HT1080 (cell line): ENCODE measurements around the gene MLLT11. TPM values are rescaled to one million over a fixed set of nuclear protein-coding genes. Genes with fewer than 3 reads are reported as not detected.

Source experiments
- DNase-seq: peaks from one replicate; pipeline ENCODE4 v3.0.0-alpha.2; 2015; ENCODE audit warnings: low read depth
- polyA plus RNA-seq, 2 experiments: library from polyadenylated mRNA; depleted of rRNA; stranded (reverse); fragments of >200 nt; gene quantifications; 2 replicates each; pipeline ENCODE4 v1.2.3, GENCODE V29; 2015
- total RNA-seq: library from RNA; depleted of rRNA; stranded (reverse); fragments of >200 nt; shearing (Covaris generic); gene quantifications from 2 replicates; pipeline ENCODE4 v1.2.3, GENCODE V29; 2014; rRNA removed

The MLLT11 gene, protein sequence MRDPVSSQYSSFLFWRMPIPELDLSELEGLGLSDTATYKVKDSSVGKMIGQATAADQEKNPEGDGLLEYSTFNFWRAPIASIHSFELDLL
- 8.8 and 9.8 TPM in 2 replicates for total RNA-seq
- polyA plus RNA-seq (2015; cell fraction: cytosol; rRNA removed): 12.2 and 12.9 TPM in 2 replicates
- 7.6 and 8.0 TPM in 2 replicates for polyA plus RNA-seq (2015; cell fraction: nucleus; rRNA removed)

DNA sequence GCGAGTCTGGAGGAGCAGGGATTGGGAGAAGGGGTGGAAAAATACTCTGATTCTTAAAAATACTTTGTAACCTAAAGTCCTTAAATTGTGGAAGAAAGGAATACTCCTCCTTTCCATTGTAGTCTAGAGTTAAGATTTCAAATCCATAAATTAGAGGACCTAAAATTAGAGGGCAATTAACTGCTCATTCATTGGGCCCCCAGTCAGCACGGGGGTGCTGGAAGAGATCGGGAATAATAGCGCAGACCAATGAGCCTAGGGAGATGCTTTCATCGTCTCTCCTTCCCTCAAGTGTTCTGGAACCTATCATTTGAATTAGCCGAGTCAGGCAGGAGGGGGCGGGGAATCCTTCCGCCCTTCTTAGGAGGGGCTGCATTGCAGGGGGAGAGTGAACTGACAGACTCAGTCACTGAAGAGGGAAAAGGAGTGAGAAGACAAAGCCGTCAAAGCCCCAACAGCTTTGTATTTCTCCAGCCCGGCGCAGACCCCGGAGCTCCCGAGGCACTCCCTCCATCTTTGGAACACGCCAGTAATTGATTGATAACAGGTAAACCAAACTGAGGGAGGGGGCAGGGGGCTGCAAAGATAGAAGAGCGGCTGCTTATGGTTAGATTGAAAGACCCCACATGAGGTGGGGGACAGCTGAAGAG is at the start of gene MLLT11:
Gene MLLT11 (plus strand): TSS at position 391 of the 650 bp plus-strand sequence. CDS start 6,828 bp downstream, outside the sequence.
- peak; percentile 74 for DNase-seq

DNA sequence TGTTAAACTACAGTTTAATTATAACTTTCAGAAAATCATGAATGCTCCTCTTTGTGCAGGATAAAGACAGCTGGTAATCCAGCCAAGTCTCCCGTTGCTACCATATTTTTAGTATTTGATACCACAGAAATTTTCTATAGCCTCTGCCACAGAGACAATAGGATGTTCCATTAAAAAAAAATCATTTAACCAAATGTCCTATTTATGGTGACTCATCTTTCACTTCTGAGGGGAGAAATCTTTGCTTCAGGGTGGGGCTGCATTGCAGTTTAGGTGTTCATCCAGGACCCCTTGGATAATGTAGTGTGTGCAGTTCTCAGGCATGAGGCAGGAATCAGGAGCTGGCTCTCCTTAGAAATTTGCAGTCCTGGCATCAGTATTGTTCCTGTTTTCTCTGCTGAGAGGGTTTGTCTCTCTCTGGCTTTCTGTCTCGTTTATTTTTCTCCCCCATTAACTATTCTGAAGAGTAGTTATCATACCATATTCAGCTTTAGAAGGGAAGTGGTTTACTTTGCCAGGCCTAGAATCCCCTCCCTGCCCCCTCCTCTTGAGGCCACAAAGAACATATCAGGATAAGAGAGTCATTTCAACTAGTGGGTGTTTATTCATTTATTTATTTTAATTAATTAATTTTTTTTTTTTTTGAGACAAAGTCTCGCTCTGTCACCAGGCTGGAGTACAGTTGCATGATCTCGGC is 48.9 kb upstream of the MLLT11 start:
- DNase-seq: no peak

DNA sequence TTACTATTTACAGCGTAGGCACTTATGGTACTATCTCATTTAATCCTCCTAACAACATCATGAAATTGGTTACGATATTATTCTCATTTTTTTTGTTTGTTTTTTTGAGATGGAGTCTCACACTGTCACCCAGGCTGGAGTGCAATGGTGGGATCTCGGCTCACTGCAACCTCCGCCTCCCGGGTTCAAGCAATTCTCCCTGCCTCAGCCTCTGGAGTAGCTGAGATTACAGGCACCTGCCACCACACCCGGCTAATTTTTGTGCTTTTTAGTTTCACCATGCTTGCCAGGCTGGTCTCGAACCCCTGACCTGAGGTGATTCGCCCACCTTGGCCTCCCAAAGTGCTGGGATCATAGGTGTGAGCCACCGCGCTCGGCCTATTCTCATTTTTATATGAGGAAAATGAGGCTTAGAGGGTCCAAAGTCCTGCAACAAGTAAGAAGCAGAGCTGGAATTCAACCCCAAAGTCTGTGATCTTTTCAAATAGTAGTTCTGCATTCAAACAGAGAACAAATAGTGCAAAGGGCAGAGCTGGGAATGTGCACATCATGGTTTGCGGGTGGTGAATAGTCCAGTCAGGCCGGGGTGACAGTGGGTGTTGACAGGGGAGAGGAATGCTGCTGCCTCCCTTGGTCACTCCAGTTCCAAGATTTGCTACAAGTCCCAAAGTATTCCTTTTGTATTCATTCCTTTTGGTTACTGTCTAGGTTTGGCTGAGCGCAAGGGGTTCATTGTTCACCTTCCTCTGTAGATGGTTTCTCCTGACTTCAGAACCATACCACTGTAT is 47.3 kb upstream of the MLLT11 start:
- DNase-seq: no peak

DNA sequence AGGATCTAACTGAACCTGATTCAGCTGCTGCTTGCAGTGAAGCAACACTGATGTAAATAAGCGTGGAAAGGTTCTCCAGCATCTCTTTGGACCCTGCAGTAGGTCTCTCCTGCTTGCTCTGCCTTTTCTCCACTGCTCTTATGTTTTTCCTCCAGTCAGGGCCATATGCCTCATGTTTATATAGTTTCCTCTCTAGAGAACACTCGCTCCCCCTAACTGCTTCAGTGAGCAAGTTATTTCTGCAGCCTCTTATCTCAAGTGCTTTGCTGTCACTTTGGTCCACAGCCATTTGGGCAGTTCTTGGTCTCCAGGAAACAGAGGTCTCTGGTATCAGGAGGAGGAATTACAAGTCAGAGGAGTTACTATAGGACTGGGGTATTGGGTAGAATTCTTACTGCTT is 46.7 kb upstream of the MLLT11 start:
- DNase-seq: no peak

DNA sequence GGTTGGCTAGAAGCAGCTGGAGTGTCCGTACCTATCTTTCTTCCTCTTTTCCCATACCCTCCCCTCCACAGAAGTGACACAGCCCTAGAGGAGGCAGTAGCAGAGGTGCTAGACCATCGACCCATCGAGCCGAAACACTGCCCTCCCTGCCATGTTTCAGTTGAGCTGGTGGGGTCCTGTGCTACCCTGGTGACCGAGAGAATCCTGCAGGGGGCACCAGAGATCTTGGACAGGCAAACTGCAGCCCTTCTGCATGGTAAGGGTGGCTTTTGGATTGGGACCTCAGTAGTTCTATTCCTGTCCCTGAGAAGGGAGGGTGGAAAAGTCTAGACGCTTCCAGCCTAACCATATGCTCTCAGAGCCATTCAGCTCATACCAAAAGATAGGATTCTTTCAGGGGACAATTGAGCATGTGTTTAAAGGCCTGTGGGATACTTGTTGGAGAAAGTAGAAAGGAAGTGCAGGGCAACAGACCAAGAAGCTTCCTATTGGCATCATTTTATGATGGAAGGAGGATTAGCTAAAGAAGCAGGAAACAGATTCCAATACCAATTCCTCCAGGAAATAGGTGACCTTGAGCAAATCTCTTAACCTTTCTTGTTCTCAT is 35.6 kb upstream of the MLLT11 start:
- DNase-seq: peak; percentile 61

DNA sequence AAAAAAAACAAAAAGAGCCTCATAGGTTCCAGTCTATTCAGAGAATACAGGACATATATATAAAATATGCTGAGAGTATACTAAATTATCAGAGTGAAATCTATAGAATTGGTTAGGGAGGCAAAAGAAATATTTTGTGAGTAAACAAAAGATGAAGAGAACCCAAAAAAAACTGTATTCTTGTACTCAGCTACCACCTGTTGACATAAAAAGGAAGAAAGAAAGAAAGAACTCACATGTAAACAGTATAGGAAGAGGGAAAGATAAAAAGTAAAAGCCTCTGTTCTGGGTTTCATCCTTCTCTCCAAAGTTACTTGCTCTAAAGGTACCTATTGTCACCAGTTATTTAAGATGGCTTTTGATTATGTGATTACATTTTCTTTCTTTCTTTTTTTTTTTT is 33.7 kb upstream of the MLLT11 start:
- DNase-seq: no peak

DNA sequence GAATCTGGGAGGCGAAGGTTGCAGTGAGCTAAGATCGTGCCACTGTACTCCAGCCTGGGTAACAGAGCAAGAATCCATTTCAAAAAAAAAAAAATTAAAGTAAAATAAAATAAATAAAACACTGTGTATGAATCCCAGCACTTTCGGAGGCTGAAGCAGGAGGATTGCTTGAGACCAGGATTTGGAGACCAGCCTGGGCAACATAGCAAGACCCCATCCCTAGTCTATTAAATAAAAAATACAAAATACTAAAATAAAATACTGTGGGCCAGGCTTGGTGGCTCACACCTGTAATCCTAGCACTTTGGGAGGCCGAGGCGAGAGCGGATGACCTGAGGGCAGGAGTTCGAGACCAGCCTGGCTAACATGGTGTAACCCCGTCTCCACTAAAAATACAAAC is 28.0 kb upstream of the MLLT11 start:
- DNase-seq: no peak

DNA sequence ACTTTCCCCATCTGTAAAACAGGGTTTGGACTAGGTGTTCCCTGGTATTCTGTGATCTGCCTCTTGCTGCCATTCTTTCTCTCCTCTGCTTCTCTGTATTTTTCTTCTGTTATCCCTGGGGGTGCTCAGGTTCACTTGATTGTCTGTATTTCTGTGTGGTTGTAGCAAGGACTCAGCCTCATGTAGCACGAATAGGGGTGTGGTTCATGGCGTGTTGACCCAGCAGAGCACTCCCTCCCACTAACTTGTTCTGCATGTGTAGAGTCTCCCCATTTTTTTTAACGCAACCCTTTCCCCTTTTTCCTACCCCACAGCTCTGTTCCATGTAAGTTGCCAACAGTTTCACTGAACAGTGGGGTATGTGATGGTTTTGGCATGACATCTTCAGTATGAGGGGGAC is 25.0 kb upstream of the MLLT11 start:
- DNase-seq: no peak

DNA sequence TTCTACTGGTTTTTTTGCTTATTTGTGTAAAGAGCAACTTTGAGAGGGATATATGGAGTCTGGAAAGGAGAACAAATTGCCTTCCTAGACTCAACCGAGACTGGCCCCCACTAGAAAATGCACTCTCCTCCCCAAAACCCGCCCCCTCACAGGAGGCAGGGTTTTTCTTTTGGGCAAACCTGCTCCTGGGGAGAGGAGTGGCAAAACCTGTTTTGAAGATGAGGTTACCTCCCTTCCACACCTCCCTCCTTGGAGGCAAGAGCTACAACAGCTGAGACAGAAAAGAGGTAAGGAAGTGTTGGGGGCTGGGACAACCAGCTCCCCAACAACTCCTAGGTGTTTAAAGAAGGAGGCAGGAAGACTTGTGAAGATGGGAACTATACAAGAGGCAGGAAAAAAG is 23.8 kb upstream of the MLLT11 start, which contains the start of gene BNIPL:
Gene BNIPL (plus strand): TSS at position 231 of the 400 bp plus-strand sequence. CDS start 140 bp downstream, at position 371.
- no peak for DNase-seq

DNA sequence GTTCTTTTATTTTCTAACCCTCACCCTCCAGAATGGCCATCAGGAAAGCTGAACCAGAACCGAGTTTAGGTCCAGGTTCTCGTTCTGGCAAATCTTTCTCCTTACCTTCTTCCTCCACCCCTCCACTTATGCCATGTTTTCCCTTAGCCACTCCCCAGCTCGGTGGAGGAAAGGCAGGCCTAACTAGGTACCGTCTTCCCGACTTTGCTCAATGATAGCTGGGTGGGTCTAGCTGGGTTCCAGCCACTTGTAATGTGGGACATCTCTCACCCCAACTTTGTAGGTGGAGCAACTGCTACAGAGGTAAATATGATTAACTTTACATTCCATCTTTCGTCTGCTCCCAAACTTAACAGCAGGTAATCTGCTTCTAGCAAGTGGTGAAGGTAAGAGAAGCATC is 23.2 kb upstream of the MLLT11 start:
- no peak for DNase-seq

DNA sequence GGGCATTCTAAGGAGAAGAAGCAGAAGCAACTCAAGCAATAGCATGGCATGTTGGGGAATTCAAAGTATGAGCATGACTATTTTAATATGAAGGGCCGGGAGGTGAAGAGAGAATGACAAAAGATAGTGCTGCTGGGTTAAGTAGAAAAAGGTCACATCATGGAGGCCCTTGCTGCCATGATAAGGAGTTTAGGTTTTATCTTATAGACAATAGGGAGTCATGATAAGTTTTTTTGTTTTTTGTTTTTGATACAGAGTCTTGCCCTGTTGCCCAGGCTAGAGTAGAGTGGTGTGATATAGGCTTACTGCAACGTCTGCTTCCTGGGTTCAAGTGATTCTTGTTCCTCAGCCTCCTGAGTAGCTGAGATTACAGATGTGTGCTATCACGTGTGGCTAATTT is 20.7 kb upstream of the MLLT11 start:
- no peak for DNase-seq

DNA sequence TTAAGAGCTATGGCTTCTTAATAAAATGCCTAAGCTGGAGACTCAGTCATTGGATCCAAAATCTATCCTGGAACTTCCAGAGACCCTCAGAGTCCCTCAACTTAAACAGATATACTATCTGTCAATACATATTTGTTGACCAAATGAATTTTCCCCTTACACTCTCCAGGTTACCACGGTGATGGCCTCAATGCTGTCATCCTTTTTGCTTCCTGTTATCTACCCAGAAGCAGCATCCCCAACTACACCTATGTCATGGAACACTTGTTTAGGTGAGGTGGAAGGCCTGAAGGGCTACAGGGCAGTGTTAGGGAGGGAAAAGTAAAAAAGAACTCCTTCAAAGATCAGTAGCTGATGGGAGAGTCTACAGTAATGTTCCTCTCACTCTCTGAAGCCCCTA is 17.0 kb upstream of the MLLT11 start:
- DNase-seq: no peak

DNA sequence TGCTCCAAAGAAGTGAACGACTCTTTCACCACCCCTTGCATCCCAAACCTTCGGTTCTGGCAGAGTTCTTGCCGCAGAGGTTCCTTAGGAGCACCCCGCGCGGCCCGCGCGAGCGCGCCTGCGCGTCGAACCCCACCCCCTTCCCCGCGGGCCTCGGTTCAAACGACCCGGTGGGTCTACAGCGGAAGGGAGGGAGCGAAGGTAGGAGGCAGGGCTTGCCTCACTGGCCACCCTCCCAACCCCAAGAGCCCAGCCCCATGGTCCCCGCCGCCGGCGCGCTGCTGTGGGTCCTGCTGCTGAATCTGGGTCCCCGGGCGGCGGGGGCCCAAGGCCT is 12.6 kb upstream of the MLLT11 start, which contains the start of gene C1orf56:
Gene C1orf56 (plus strand): TSS at position 161 of the 334 bp plus-strand sequence. CDS start 97 bp downstream, at position 258.
- DNase-seq: peak; percentile 60

DNA sequence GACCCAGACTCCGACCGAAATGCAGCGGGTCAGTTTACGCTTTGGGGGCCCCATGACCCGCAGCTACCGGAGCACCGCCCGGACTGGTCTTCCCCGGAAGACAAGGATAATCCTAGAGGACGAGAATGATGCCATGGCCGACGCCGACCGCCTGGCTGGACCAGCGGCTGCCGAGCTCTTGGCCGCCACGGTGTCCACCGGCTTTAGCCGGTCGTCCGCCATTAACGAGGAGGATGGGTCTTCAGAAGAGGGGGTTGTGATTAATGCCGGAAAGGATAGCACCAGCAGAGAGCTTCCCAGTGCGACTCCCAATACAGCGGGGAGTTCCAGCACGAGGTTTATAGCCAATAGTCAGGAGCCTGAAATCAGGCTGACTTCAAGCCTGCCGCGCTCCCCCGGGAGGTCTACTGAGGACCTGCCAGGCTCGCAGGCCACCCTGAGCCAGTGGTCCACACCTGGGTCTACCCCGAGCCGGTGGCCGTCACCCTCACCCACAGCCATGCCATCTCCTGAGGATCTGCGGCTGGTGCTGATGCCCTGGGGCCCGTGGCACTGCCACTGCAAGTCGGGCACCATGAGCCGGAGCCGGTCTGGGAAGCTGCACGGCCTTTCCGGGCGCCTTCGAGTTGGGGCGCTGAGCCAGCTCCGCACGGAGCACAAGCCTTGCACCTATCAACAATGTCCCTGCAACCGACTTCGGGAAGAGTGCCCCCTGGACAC is 12.1 kb upstream of the MLLT11 start:
- peak; percentile 66 for DNase-seq

DNA sequence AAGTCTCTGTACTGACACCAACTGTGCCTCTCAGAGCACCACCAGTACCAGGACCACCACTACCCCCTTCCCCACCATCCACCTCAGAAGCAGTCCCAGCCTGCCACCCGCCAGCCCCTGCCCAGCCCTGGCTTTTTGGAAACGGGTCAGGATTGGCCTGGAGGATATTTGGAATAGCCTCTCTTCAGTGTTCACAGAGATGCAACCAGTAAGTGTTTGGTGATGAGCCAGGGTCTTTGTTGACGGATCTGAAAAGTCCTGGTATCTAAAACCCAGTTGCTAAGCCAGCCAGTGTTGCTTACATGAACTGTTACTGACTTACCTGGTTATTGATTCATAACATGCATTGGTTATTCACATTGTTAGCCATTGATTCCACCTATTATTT is 11.6 kb upstream of the MLLT11 start:
- no peak for DNase-seq

DNA sequence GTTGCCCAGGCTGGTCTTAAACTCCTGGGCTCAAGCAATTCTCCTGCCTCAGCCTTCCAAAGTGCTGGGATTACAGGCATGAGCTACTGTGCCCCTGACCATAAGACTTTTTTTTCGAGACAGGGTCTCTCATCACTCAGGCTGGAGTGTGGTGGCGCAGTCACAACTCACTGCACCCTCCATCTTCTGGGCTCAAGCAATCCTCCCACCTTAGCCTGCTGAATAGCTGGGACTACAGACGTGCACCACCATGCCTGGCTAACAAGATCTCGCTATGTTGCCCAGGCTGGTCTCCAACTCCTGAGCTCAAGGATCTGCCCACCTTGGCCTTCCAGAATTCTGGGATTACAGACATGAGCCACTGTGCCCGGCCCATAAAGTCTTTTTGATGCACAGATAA is 10.7 kb upstream of the MLLT11 start:
- no peak for DNase-seq

DNA sequence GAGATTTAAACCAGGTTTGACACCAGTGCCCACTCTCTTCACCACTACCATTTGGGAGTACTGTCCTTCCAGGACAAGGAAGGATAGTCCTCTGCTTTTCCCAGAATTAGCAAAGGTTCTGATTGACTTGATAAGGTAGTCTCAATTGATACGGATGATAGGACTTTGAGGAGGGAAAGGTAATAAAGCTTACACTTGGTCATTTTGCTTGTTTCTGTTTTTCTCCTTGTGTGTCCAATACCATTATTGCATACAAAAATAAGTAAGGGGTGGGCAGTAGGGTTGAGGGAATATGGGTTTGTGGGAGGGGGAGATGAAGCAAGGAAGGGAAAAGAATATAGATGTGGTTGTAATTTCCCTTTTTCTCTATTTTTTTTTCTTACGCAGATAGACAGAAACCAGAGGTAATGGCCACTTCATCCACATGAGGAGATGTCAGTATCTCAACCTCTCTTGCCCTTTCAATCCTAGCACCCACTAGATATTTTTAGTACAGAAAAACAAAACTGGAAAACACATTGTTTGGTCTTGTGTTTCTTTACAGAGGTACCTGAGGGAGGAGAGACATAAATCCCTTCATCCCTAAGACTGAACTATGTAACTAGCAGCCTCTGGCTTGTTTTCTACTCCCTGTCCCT is 10.0 kb upstream of the MLLT11 start:
- no peak for DNase-seq

DNA sequence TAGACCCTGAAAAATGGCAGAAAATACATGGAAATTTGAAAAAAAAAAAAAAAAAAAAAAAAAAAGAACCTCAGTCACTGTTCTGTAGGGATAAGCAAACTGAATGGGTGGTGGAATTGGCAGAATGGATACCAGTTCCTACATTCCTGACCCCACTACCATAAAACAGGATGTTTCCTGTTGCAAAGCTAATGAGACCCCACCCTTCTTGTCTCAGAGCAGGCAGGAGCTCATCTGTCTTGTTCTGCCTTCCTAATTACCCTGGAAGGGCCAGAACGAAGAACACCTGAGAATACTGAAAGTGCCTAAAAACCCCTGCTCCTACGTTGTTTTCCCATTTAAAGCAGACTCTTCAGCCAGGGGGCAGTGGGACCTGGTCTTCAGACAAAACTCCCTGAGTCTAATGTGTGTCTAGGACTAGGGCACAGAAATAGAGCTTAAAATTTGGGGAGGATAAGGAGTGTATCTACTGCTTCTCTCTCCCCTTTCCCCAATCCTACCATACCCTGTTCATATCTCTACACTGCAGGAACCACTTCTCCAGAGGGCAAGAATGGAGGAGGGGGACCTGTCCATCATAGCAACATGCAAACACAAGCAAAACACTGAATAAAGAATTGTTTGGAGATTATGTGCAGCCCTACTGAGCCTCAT is 8.7 kb upstream of the MLLT11 start:
- no peak for DNase-seq

DNA sequence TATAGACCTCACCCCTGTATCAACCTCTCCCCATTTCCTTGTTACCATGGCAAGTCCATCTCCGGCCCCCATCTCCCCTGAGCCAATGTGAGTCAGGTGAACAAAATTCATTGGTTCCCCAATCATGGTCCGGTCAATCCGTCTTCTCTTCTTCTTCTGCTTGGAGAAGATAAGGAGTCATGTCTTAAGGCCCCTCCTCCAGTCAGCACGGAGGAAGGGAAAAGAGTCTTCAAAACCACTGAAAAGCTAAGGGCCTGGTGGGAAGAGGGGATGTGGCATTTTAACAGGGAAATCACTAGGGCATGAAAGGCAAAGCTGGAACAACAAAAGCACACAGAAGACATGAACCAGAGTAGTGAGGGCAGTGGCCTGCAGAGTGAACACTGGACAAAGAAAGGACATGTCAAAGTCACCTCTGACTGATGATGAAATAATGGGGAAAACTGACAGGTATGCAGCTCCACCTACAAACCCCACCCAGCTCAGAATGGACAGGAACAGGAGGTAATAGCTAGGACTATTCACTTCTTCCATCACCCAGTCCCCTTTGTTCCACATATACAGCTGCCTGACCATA is 5.1 kb upstream of the MLLT11 start:
- DNase-seq: no peak
